Neural progenitor cell (in vitro differentiated cells): Measurements from ENCODE around the gene HDAC4.

Source experiments
- EZH2 ChIP-seq: fragments of 200-600 bp; sonication (generic); IDR thresholded peaks from 2 replicates; pipeline ENCODE4 v1.6.1; 2017; ENCODE audit warnings: antibody characterized with exemption, mild to moderate bottlenecking, moderate library complexity
- TF ChIP-seq, protein P1 (sequence below): fragments of 200-600 bp; sonication (generic); IDR thresholded peaks from 2 replicates; pipeline ENCODE4 v1.5.1; 2017; ENCODE audit warnings: antibody characterized with exemption, mild to moderate bottlenecking

DNA sequence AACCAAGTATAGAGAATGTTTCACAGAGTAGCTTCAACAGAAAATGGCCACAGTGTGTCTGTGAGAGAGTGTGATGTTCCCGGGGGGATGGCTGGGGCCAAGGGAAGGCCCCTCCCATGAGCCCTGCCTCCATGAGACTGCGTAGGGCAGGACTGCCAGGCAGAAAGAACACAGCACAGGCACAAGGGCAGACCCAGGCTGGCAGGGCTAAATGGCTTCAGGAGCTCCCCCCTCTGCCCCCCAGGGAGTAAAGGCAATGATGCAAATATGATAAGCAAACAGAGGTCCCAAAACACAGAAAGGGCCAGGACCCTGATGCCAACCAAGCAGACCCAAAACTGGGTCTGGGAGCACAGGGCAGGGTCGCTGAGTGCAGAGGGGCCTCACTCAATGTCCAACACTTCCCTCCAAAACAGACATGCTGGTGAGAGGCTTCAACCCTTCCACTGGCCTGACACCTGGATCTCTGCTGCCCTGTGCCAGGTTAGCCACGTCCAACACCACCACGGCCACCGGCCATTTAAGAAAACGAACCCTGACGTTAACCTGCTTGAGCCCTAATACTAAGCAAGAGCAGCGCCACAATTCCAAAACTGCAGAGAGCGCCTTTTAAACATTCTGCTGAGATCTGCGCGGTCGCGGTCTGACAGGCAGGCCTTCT lies 90.3 kb downstream of the HDAC4 start:
- TF ChIP-seq, protein P1, sequence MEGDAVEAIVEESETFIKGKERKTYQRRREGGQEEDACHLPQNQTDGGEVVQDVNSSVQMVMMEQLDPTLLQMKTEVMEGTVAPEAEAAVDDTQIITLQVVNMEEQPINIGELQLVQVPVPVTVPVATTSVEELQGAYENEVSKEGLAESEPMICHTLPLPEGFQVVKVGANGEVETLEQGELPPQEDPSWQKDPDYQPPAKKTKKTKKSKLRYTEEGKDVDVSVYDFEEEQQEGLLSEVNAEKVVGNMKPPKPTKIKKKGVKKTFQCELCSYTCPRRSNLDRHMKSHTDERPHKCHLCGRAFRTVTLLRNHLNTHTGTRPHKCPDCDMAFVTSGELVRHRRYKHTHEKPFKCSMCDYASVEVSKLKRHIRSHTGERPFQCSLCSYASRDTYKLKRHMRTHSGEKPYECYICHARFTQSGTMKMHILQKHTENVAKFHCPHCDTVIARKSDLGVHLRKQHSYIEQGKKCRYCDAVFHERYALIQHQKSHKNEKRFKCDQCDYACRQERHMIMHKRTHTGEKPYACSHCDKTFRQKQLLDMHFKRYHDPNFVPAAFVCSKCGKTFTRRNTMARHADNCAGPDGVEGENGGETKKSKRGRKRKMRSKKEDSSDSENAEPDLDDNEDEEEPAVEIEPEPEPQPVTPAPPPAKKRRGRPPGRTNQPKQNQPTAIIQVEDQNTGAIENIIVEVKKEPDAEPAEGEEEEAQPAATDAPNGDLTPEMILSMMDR: no peak
- TF ChIP-seq EZH2: no peak
